GM21381 (cell line): ENCODE data around the gene PIM1.
"Not testable (repeated sequence)": the region's sequence is repeated elsewhere in the genome, so short reads cannot be mapped to it uniquely, and the experiment has no call there.

Source experiments
- ATAC-seq: cut with Tn5 transposase; IDR thresholded peaks from one replicate; pipeline ENCODE4 v1.9.1; 2021; ENCODE audit warnings: mild to moderate bottlenecking, moderate library complexity; ENCODE audit not compliant: unreplicated experiment

Gene PIM1

GRCh38 chr6:37170273-37171200 lies 585 bp downstream of the PIM1 start:
- ATAC-seq = peak; percentile 27

- no peak for ATAC-seq
Measured at GRCh38 chr6:37171201-37171969, 1.4 kb downstream of the PIM1 start.

- no peak for ATAC-seq
Measured at GRCh38 chr6:37171970-37172812, 2.2 kb downstream of the PIM1 start.

GRCh38 chr6:37172912-37173492 lies 3.0 kb downstream of the PIM1 start:
- no peak for ATAC-seq

GRCh38 chr6:37173493-37174195 lies 3.7 kb downstream of the PIM1 start:
- ATAC-seq = no peak

GRCh38 chr6:37174196-37174514 lies 4.2 kb downstream of the PIM1 start:
- no peak for ATAC-seq

- ATAC-seq = no peak
Measured at GRCh38 chr6:37174515-37175331, 4.8 kb downstream of the PIM1 start.

GRCh38 chr6:37175332-37176267 lies 5.6 kb downstream of the PIM1 start:
- ATAC-seq = peak; percentile 39

GRCh38 chr6:37176268-37177076 lies 6.5 kb downstream of the PIM1 start:
- ATAC-seq = no peak

GRCh38 chr6:37177077-37177934 lies 7.4 kb downstream of the PIM1 start:
- ATAC-seq = no peak

- no peak for ATAC-seq
Measured at GRCh38 chr6:37177935-37178517, 8.1 kb downstream of the PIM1 start.

- ATAC-seq = no peak
Measured at GRCh38 chr6:37180075-37180474, 10.1 kb downstream of the PIM1 start.

- ATAC-seq = not testable (repeated sequence)
Measured at GRCh38 chr6:37180610-37181009, 10.7 kb downstream of the PIM1 start.

- no peak for ATAC-seq
Measured at GRCh38 chr6:37182736-37183590, 13.0 kb downstream of the PIM1 start.
